Measurements from ENCODE around the gene CAMTA1.
"Not testable (repeated sequence)": the region's sequence is repeated elsewhere in the genome, so short reads cannot be mapped to it uniquely, and the experiment has no call there.

Gene CAMTA1

GRCh38 chr1:7596126-7596965, 811.1 kb downstream of the CAMTA1 start:
- H3K4me3 ChIP-seq (ENCODE audit: extremely low read depth, insufficient read depth, low read length, poor library complexity, severe bottlenecking) = no peak overlapping the region
- WGBS, 2 experiments (ENCODE audit: insufficient coverage in 2 of 2) = 87 to 90% methylated on average over 9 to 10 of the region's 10 CpGs
- no peaks in the 10 kb centered on the region for H3K9me3 ChIP-seq (ENCODE audit: control insufficient read depth, low read length)
- no peaks in the 10 kb centered on the region for H3K36me3 ChIP-seq (ENCODE audit: control insufficient read depth, insufficient read depth, low read length)
- no peak overlapping the region for H3K27ac ChIP-seq (ENCODE audit: low read depth, low read length, severe bottlenecking)
- H3K4me1 ChIP-seq (ENCODE audit: control insufficient read depth, insufficient read depth, low read length, poor library complexity, severe bottlenecking) = no peaks in the 10 kb centered on the region

DNA sequence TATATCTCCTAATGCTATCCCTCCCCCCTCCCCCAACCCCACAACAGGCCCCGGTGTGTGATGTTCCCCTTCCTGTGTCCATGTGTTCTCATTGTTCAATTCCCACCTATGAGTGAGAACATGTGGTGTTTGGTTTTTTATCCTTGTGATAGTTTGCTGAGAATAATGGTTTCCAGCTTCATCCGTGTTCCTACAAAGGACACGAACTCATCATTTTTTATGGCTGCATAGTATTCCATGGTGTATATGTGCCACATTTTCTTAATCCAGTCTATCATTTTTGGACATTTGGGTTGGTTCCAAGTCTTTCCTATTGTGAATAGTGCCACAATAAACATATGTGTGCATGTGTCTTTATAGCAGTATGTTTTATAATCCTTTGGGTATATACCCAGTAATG, 812.8 kb downstream of the CAMTA1 start:
- WGBS, 2 experiments (ENCODE audit: insufficient coverage in 2 of 2) = no CpG with 5 or more reads among the region's 3 CpGs
- not testable (repeated sequence) for H3K4me1 ChIP-seq (ENCODE audit: control insufficient read depth, insufficient read depth, low read length, poor library complexity, severe bottlenecking); H3K36me3 ChIP-seq (ENCODE audit: control insufficient read depth, insufficient read depth, low read length); H3K4me3 ChIP-seq (ENCODE audit: extremely low read depth, insufficient read depth, low read length, poor library complexity, severe bottlenecking); H3K9me3 ChIP-seq (ENCODE audit: control insufficient read depth, low read length); H3K27ac ChIP-seq (ENCODE audit: low read depth, low read length, severe bottlenecking)

GRCh38 chr1:7604906-7605305, 819.7 kb downstream of the CAMTA1 start:
- not testable (repeated sequence) for H3K9me3 ChIP-seq (ENCODE audit: control insufficient read depth, low read length); H3K36me3 ChIP-seq (ENCODE audit: control insufficient read depth, insufficient read depth, low read length); H3K4me3 ChIP-seq (ENCODE audit: extremely low read depth, insufficient read depth, low read length, poor library complexity, severe bottlenecking); H3K27ac ChIP-seq (ENCODE audit: low read depth, low read length, severe bottlenecking)
- peaks cover 18% of the 10 kb centered on the region for H3K4me1 ChIP-seq (ENCODE audit: control insufficient read depth, insufficient read depth, low read length, poor library complexity, severe bottlenecking)
- WGBS, 2 experiments (ENCODE audit: insufficient coverage in 2 of 2) = 91 to 92% methylated on average over 5 to 6 of the region's 6 CpGs

DNA sequence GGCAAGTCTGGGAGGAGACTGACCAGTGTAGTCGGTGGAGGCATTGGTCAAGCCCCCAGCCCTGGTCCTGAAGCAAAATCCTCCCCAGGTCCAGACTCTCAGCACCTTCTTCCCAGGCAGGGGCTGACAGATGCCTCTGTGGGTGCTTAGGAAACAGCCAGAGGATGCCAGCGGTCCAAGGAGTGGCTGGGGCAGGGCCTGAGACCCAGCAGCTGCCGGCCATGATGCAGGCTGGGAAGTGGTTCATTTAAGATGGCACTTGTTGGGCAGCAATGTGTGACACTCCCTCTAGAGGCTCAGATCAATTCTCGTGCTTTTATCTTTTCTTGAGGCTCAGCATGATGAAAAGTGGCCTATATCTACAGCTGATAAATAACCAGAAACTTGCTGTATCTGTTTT, 820.8 kb downstream of the CAMTA1 start:
- WGBS, 2 experiments (ENCODE audit: insufficient coverage in 2 of 2) = 78 to 84% methylated on average over 3 of the region's 4 CpGs
- Histone ChIP-seq H3K27ac (ENCODE audit: low read depth, low read length, severe bottlenecking) (no peak overlapping the region), H3K9me3 (ENCODE audit: control insufficient read depth, low read length) (peaks cover 7% of the 10 kb centered on the region), H3K4me3 (ENCODE audit: extremely low read depth, insufficient read depth, low read length, poor library complexity, severe bottlenecking) (no peak overlapping the region), H3K4me1 (ENCODE audit: control insufficient read depth, insufficient read depth, low read length, poor library complexity, severe bottlenecking) (peaks cover 25% of the 10 kb centered on the region), H3K36me3 (ENCODE audit: control insufficient read depth, insufficient read depth, low read length) (no peaks in the 10 kb centered on the region)

GRCh38 chr1:7607097-7607496, 821.8 kb downstream of the CAMTA1 start:
- Histone ChIP-seq H3K9me3 (ENCODE audit: control insufficient read depth, low read length) (peaks cover 7% of the 10 kb centered on the region), H3K36me3 (ENCODE audit: control insufficient read depth, insufficient read depth, low read length) (no peaks in the 10 kb centered on the region), H3K27ac (ENCODE audit: low read depth, low read length, severe bottlenecking) (no peak overlapping the region)

GRCh38 chr1:7608628-7609305, 823.5 kb downstream of the CAMTA1 start:
- no peak overlapping the region for H3K4me3 ChIP-seq (ENCODE audit: extremely low read depth, insufficient read depth, low read length, poor library complexity, severe bottlenecking)
- H3K36me3 ChIP-seq (ENCODE audit: control insufficient read depth, insufficient read depth, low read length) = no peaks in the 10 kb centered on the region
- H3K27ac ChIP-seq (ENCODE audit: low read depth, low read length, severe bottlenecking) = peak overlapping the region; percentile 81
- peaks cover 7% of the 10 kb centered on the region for H3K9me3 ChIP-seq (ENCODE audit: control insufficient read depth, low read length)
- peaks cover 25% of the 10 kb centered on the region for H3K4me1 ChIP-seq (ENCODE audit: control insufficient read depth, insufficient read depth, low read length, poor library complexity, severe bottlenecking)
- WGBS, 2 experiments (ENCODE audit: insufficient coverage in 2 of 2) = 54 to 55% methylated on average over 7 to 8 of the region's 10 CpGs

More at GRCh38 chr1:7607097-7607496, 821.8 kb downstream of the CAMTA1 start:
- Histone ChIP-seq H3K4me1 (ENCODE audit: control insufficient read depth, insufficient read depth, low read length, poor library complexity, severe bottlenecking) (peaks cover 25% of the 10 kb centered on the region), H3K4me3 (ENCODE audit: extremely low read depth, insufficient read depth, low read length, poor library complexity, severe bottlenecking) (no peak overlapping the region)

GRCh38 chr1:7609311-7609994, 824.2 kb downstream of the CAMTA1 start:
- Histone ChIP-seq H3K36me3 (ENCODE audit: control insufficient read depth, insufficient read depth, low read length) (no peaks in the 10 kb centered on the region), H3K4me3 (ENCODE audit: extremely low read depth, insufficient read depth, low read length, poor library complexity, severe bottlenecking) (no peak overlapping the region), H3K27ac (ENCODE audit: low read depth, low read length, severe bottlenecking) (peak overlapping the region; percentile 81), H3K4me1 (ENCODE audit: control insufficient read depth, insufficient read depth, low read length, poor library complexity, severe bottlenecking) (peaks cover 25% of the 10 kb centered on the region), H3K9me3 (ENCODE audit: control insufficient read depth, low read length) (peaks cover 7% of the 10 kb centered on the region)
- WGBS, 2 experiments (ENCODE audit: insufficient coverage in 2 of 2) = 84 to 91% methylated on average over 6 to 7 of the region's 7 CpGs

GRCh38 chr1:7610106-7610731, 825.0 kb downstream of the CAMTA1 start:
- WGBS, 2 experiments (ENCODE audit: insufficient coverage in 2 of 2) = 95% methylated on average over 4 of the region's 5 CpGs
- H3K9me3 ChIP-seq (ENCODE audit: control insufficient read depth, low read length) = peaks cover 7% of the 10 kb centered on the region
- no peak overlapping the region for H3K4me3 ChIP-seq (ENCODE audit: extremely low read depth, insufficient read depth, low read length, poor library complexity, severe bottlenecking)
- H3K4me1 ChIP-seq (ENCODE audit: control insufficient read depth, insufficient read depth, low read length, poor library complexity, severe bottlenecking) = peaks cover 25% of the 10 kb centered on the region
- H3K27ac ChIP-seq (ENCODE audit: low read depth, low read length, severe bottlenecking) = no peak overlapping the region
- no peaks in the 10 kb centered on the region for H3K36me3 ChIP-seq (ENCODE audit: control insufficient read depth, insufficient read depth, low read length)

- Histone ChIP-seq H3K4me1 (ENCODE audit: control insufficient read depth, insufficient read depth, low read length, poor library complexity, severe bottlenecking) (peaks cover 25% of the 10 kb centered on the region), H3K27ac (ENCODE audit: low read depth, low read length, severe bottlenecking) (no peak overlapping the region), H3K9me3 (ENCODE audit: control insufficient read depth, low read length) (peaks cover 7% of the 10 kb centered on the region), H3K4me3 (ENCODE audit: extremely low read depth, insufficient read depth, low read length, poor library complexity, severe bottlenecking) (no peak overlapping the region), H3K36me3 (ENCODE audit: control insufficient read depth, insufficient read depth, low read length) (no peaks in the 10 kb centered on the region)
- WGBS, 2 experiments (ENCODE audit: insufficient coverage in 2 of 2) = 94 to 100% methylated on average over 5 to 7 of the region's 9 CpGs
These were observed 825.7 kb downstream of the CAMTA1 start for GRCh38 chr1:7610936-7611335.

DNA sequence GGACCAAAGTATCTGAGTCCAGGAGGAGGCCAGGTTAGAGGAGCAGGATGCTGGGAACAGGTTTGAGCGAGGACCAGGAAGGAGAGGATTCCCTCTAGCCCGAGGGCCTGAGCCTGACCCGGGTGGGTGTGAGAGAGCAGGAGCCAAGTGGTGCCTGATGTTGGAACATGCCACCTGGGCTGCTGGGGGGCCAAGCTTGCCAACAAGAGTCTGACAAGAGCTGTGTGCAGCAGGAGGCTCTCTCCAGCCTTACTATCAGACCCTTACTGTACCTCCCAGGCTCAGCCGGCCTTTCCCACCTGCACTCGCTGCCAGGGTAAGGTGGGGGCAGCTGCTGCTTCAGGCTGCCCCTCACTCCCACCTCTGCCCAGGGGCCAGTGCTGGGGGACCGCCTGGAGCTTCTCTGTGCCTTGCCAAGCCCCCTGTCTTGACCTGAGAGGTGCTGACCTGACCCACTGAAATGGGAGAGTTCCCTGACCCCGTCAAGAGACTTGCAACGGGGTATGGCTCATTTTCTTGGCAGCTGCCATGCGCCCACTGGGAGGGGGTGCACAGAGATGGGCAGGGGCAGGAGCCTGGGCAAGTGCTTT, 826.3 kb downstream of the CAMTA1 start:
- Histone ChIP-seq H3K4me3 (ENCODE audit: extremely low read depth, insufficient read depth, low read length, poor library complexity, severe bottlenecking) (no peak overlapping the region), H3K9me3 (ENCODE audit: control insufficient read depth, low read length) (peaks cover 4% of the 10 kb centered on the region), H3K4me1 (ENCODE audit: control insufficient read depth, insufficient read depth, low read length, poor library complexity, severe bottlenecking) (peaks cover 25% of the 10 kb centered on the region), H3K27ac (ENCODE audit: low read depth, low read length, severe bottlenecking) (no peak overlapping the region), H3K36me3 (ENCODE audit: control insufficient read depth, insufficient read depth, low read length) (no peaks in the 10 kb centered on the region)
- 93 to 99% methylated on average over 7 to 8 of the region's 9 CpGs for WGBS, 2 experiments (ENCODE audit: insufficient coverage in 2 of 2)
